NCI-H524 (cell line): Measurements from ENCODE around the gene PAGE2.
"Not testable (repeated sequence)": the region's sequence is repeated elsewhere in the genome, so short reads cannot be mapped to it uniquely, and the experiment has no call there.

Source experiments
- DNase-seq, 2 experiments: peaks; one replicate each; lab custom pipeline; 2025; lab: John Stamatoyannopoulos, UW

Gene PAGE2

GRCh38 chrX:55088795-55089489, at the start of gene PAGE2:
Gene PAGE2, plus strand, starts transcription at chrX:55089018. Its CDS starts 1,003 bp downstream, at chrX:55090021.
- no peak for DNase-seq

- no peak for DNase-seq
Observed at GRCh38 chrX:55039471-55039870, 49.3 kb upstream of the PAGE2 start.

GRCh38 chrX:55041514-55041913, 47.3 kb upstream of the PAGE2 start:
- DNase-seq: no peak

- not testable (repeated sequence) for DNase-seq
Observed at GRCh38 chrX:55050599-55050998, 38.2 kb upstream of the PAGE2 start.

GRCh38 chrX:55056820-55057674, 31.8 kb upstream of the PAGE2 start:
- DNase-seq: peak in 1 of 2 experiments; percentile 45

- peak; percentile 15 to 51 for DNase-seq
Observed at GRCh38 chrX:55057675-55058249, 31.1 kb upstream of the PAGE2 start.

- DNase-seq: not testable (repeated sequence)
Observed at GRCh38 chrX:55067180-55067579, 21.6 kb upstream of the PAGE2 start.

GRCh38 chrX:55072286-55072685, 16.5 kb upstream of the PAGE2 start:
- DNase-seq: no peak

GRCh38 chrX:55074851-55075467, 13.9 kb upstream of the PAGE2 start, which contains the start of gene PAGE2B:
Gene PAGE2B, plus strand, starts transcription at chrX:55075030. Its CDS starts 1,012 bp downstream, at chrX:55076042.
- no peak for DNase-seq

- DNase-seq: no peak
Observed at GRCh38 chrX:55098691-55099090, 9.9 kb downstream of the PAGE2 start.

- no peak for DNase-seq
Observed at GRCh38 chrX:55099162-55099561, 10.3 kb downstream of the PAGE2 start.

- no peak for DNase-seq
Observed at GRCh38 chrX:55102754-55103153, 13.9 kb downstream of the PAGE2 start.

GRCh38 chrX:55107262-55107661, 18.4 kb downstream of the PAGE2 start:
- DNase-seq: no peak

GRCh38 chrX:55107911-55108310, 19.1 kb downstream of the PAGE2 start:
- DNase-seq: no peak

GRCh38 chrX:55109306-55109705, 20.5 kb downstream of the PAGE2 start:
- no peak for DNase-seq

GRCh38 chrX:55111578-55112254, 22.9 kb downstream of the PAGE2 start:
- DNase-seq: no peak

- DNase-seq: not testable (repeated sequence)
Observed at GRCh38 chrX:55116589-55116988, 27.8 kb downstream of the PAGE2 start.

- no peak for DNase-seq
Observed at GRCh38 chrX:55118574-55118973, 29.8 kb downstream of the PAGE2 start.

GRCh38 chrX:55119271-55119670, 30.5 kb downstream of the PAGE2 start:
- DNase-seq: no peak

- DNase-seq: no peak
Observed at GRCh38 chrX:55119712-55120111, 30.9 kb downstream of the PAGE2 start.

GRCh38 chrX:55120761-55121358, 32.0 kb downstream of the PAGE2 start:
- no peak for DNase-seq
